H1 (cell line): ENCODE data around the gene WEE2. TPM values are rescaled to one million over a fixed set of nuclear protein-coding genes. Genes with fewer than 3 reads are reported as not detected.

Experiments used
- CTCF ChIA-PET: fragments of 300-600 bp; sonication (Branson Sonifier 250); formaldehyde crosslinking; loops from one replicate; lab custom pipeline; 2021; ENCODE audit not compliant: partially characterized antibody; lab: Charles Lee
- POLR2A ChIA-PET: fragments of 300-600 bp; sonication (Branson Sonifier 250); formaldehyde crosslinking; loops from one replicate; lab custom pipeline; 2021; ENCODE audit warnings: inconsistent platforms; ENCODE audit not compliant: partially characterized antibody; lab: Charles Lee
- DNase-seq, 2 experiments: peaks; one replicate each; pipeline versions ENCODE4 v3.0.0 to v3.0.0-alpha.2; 2010 to 2022; ENCODE audit warnings: low spot score in 2 of 2, low read depth in 1 of 2, mixed read lengths in 1 of 2
- FAIRE-seq: peaks from 2 replicates; lab custom pipeline; 2011; peaks lifted over from hg19 to GRCh38; lab: Jason Lieb, UNC
- H2AFZ ChIP-seq: 2 replicates; pipeline ENCODE4 v1.8.1; 2012; ENCODE audit warnings: low read length, inconsistent platforms
- H2AK5ac ChIP-seq: 2 replicates; pipeline ENCODE4 v1.6.1; 2013; ENCODE audit warnings: low read depth, low read length
- H2BK120ac ChIP-seq: replicated peaks from 2 replicates; pipeline ENCODE3; 2013; ENCODE audit warnings: low read depth, low read length, inconsistent platforms
- H2BK12ac ChIP-seq: 2 replicates; pipeline ENCODE4 v1.6.1; 2013; ENCODE audit warnings: low read depth, low read length
- H2BK15ac ChIP-seq: 2 replicates; pipeline ENCODE4 v1.6.1; 2013; ENCODE audit warnings: low read length
- H2BK20ac ChIP-seq: 2 replicates; pipeline ENCODE4 v1.6.1; 2013; ENCODE audit warnings: low read length
- H2BK5ac ChIP-seq: 2 replicates; pipeline ENCODE4 v1.6.1; 2013; ENCODE audit warnings: low read depth, low read length
- H3K14ac ChIP-seq: 2 replicates; pipeline ENCODE4 v1.6.1; 2013; ENCODE audit warnings: inconsistent platforms; ENCODE audit not compliant: insufficient read length
- H3K18ac ChIP-seq: 2 replicates; pipeline ENCODE4 v1.6.1; 2013; ENCODE audit warnings: low read length; ENCODE audit errors: extremely low read depth
- H3K23ac ChIP-seq: 2 replicates; pipeline ENCODE4 v1.6.1; 2013; ENCODE audit warnings: inconsistent platforms; ENCODE audit not compliant: insufficient read length
- H3K23me2 ChIP-seq: 2 replicates; pipeline ENCODE4 v1.6.1; 2013; ENCODE audit warnings: low read depth, low read length
- H3K27ac ChIP-seq: 2 replicates; pipeline ENCODE4 v1.6.1; 2011; ENCODE audit warnings: low read depth, low read length, inconsistent platforms
- H3K27me3 ChIP-seq, 4 experiments: replicated peaks in 1 of 4; 1 replicate in 1 of 4; 2 replicates in 3 of 4; pipeline versions ENCODE4 v1.6.1 to v1.8.1; 2011 to 2013; ENCODE audit warnings: low read length in 3 of 4, mild to moderate bottlenecking in 3 of 4, inconsistent platforms in 2 of 4, mixed read lengths in 2 of 4, moderate library complexity in 1 of 4; ENCODE audit not compliant: control insufficient read depth in 3 of 4, insufficient read depth in 3 of 4; ENCODE audit errors: extremely low read depth in 1 of 4
- H3K36me3 ChIP-seq, 4 experiments: 2 replicates each; pipeline versions ENCODE4 v1.6.1 to v1.8.1; 2011 to 2013; ENCODE audit warnings: mild to moderate bottlenecking in 4 of 4, low read length in 3 of 4, moderate library complexity in 2 of 4, control low read depth in 1 of 4, inconsistent platforms in 1 of 4; ENCODE audit not compliant: insufficient read depth in 4 of 4, control insufficient read depth in 2 of 4
- H3K4ac ChIP-seq: replicated peaks from 2 replicates; pipeline ENCODE3; 2013; ENCODE audit warnings: low read length, low read depth, mixed read lengths, inconsistent platforms; ENCODE audit not compliant: insufficient read length
- H3K4me1 ChIP-seq, 4 experiments: replicated peaks in 1 of 4; 1 replicate in 1 of 4; 2 replicates in 3 of 4; pipeline versions ENCODE4 v1.6.1 to v1.8.1; 2011 to 2013; ENCODE audit warnings: low read length in 3 of 4, inconsistent platforms in 2 of 4, mixed read lengths in 1 of 4; ENCODE audit not compliant: insufficient read depth in 4 of 4, control insufficient read depth in 3 of 4
- H3K4me2 ChIP-seq, 2 experiments: 2 replicates each; pipeline versions ENCODE4 v1.6.1 to v1.8.1; 2011 to 2013; ENCODE audit warnings: low read depth in 2 of 2, low read length in 2 of 2, control low read depth in 1 of 2, inconsistent platforms in 1 of 2, mild to moderate bottlenecking in 1 of 2; ENCODE audit not compliant: insufficient read depth in 1 of 2
- H3K4me3 ChIP-seq, 4 experiments: fragments of 200-600, 300-600 bp in 1 of 4; sonication (generic), shearing (Covaris generic), sonication (Bioruptor Twin) in 1 of 4; 2 replicates each; pipeline versions ENCODE4 v1.5.1 to v1.8.1; 2011 to 2016; ENCODE audit warnings: low read length in 4 of 4, low read depth in 3 of 4, control low read depth in 2 of 4, inconsistent platforms in 2 of 4, mild to moderate bottlenecking in 2 of 4, mixed read lengths in 1 of 4, moderate library complexity in 1 of 4; ENCODE audit not compliant: insufficient read depth in 2 of 4; ENCODE audit errors: extremely low read depth in 1 of 4
- H3K56ac ChIP-seq: replicated peaks from 2 replicates; pipeline ENCODE3; 2013; ENCODE audit warnings: low read depth, mild to moderate bottlenecking, mixed read lengths, low read length, inconsistent platforms; ENCODE audit not compliant: insufficient read length
- H3K79me1 ChIP-seq: 2 replicates; pipeline ENCODE4 v1.6.1; 2013; ENCODE audit warnings: low read depth, low read length, control low read depth
- H3K79me2 ChIP-seq, 2 experiments: 2 replicates each; pipeline versions ENCODE4 v1.6.1 to v1.8.1; 2012 to 2013; ENCODE audit warnings: low read length in 2 of 2, mild to moderate bottlenecking in 2 of 2, inconsistent platforms in 1 of 2; ENCODE audit not compliant: insufficient read depth in 2 of 2, control insufficient read depth in 1 of 2
- H3K9ac ChIP-seq, 4 experiments: replicated peaks in 1 of 4; 1 replicate in 1 of 4; 2 replicates in 3 of 4; pipeline versions ENCODE4 v1.6.1 to v1.8.1; 2011 to 2013; ENCODE audit warnings: low read depth in 3 of 4, low read length in 3 of 4, control low read depth in 2 of 4, mild to moderate bottlenecking in 2 of 4, moderate library complexity in 2 of 4, inconsistent platforms in 1 of 4; ENCODE audit errors: extremely low read depth in 1 of 4
- H3K9me3 ChIP-seq, 2 experiments: 2 replicates each; pipeline versions ENCODE4 v1.6.1 to v1.8.1; 2012 to 2013; ENCODE audit warnings: mild to moderate bottlenecking in 2 of 2, moderate library complexity in 2 of 2, control low read depth in 1 of 2, inconsistent platforms in 1 of 2, low read depth in 1 of 2, low read length in 1 of 2, mixed read lengths in 1 of 2; ENCODE audit not compliant: insufficient read depth in 2 of 2
- H4K20me1 ChIP-seq, 2 experiments: replicated peaks in 1 of 2; 2 replicates each; pipeline versions ENCODE3 to v1.8.1; 2011 to 2013; ENCODE audit warnings: inconsistent platforms in 2 of 2, low read length in 2 of 2, mild to moderate bottlenecking in 1 of 2; ENCODE audit not compliant: insufficient read depth in 2 of 2, control insufficient read depth in 1 of 2
- H4K5ac ChIP-seq: 2 replicates; pipeline ENCODE4 v1.6.1; 2013; ENCODE audit warnings: low read length, low read depth, mixed read lengths, inconsistent platforms; ENCODE audit not compliant: insufficient read length
- H4K8ac ChIP-seq: 2 replicates; pipeline ENCODE4 v1.8.0; 2013; ENCODE audit warnings: mild to moderate bottlenecking, moderate library complexity, low read length, inconsistent platforms; ENCODE audit not compliant: insufficient read depth; ENCODE audit errors: extremely low read depth
- H4K91ac ChIP-seq: replicated peaks from 2 replicates; pipeline ENCODE3; 2013; ENCODE audit warnings: low read length, mixed read lengths, inconsistent platforms; ENCODE audit not compliant: insufficient read length
- BACH1 ChIP-seq: IDR thresholded peaks from 2 replicates; pipeline ENCODE4 v1.6.1; 2012; ENCODE audit warnings: low read length, improper control_type of control experiment
- CBX8 ChIP-seq: fragments of 300-800, 300-1000 bp; sonication (generic); IDR thresholded peaks from 2 replicates; pipeline ENCODE4 v1.7.1; 2016; ENCODE audit warnings: low read depth, low read length, borderline replicate concordance
- CEBPB ChIP-seq: IDR thresholded peaks from 2 replicates; pipeline ENCODE4 v1.6.1; 2012; ENCODE audit warnings: low read depth, low read length
- CTCF ChIP-seq, 3 experiments: IDR thresholded peaks; 1 replicate in 2 of 3; 2 replicates in 1 of 3; pipeline versions ENCODE4 v1.5.1 to v1.6.1; 2011; ENCODE audit warnings: low read length in 3 of 3, mild to moderate bottlenecking in 3 of 3, inconsistent platforms in 2 of 3, low read depth in 1 of 3, moderate library complexity in 1 of 3; ENCODE audit not compliant: insufficient read depth in 1 of 3; ENCODE audit errors: control extremely low read depth in 1 of 3
- EGR1 ChIP-seq: IDR thresholded peaks from 2 replicates; pipeline ENCODE4 v1.6.1; 2011; ENCODE audit warnings: low read depth, low read length, borderline replicate concordance
- EZH2 ChIP-seq: fragments of 200-600 bp; sonication (generic); IDR thresholded peaks from 2 replicates; pipeline ENCODE4 v1.7.1; 2012; ENCODE audit warnings: low read depth, mild to moderate bottlenecking, moderate library complexity, low read length, inconsistent platforms; ENCODE audit not compliant: severe bottlenecking
- KDM5A ChIP-seq: fragments of 200-600 bp; IDR thresholded peaks from 2 replicates; pipeline ENCODE4 v1.7.1; 2012; ENCODE audit warnings: mild to moderate bottlenecking, low read length, inconsistent platforms, mixed read lengths
- POLR2A ChIP-seq, 2 experiments: IDR thresholded peaks; 1 replicate in 1 of 2; 2 replicates in 1 of 2; pipeline ENCODE4 v1.6.1; 2011; ENCODE audit warnings: low read depth in 2 of 2, low read length in 2 of 2, mild to moderate bottlenecking in 2 of 2; ENCODE audit errors: control extremely low read depth in 1 of 2
- RFX5 ChIP-seq: IDR thresholded peaks from 2 replicates; pipeline ENCODE4 v1.6.1; 2011; ENCODE audit warnings: low read depth, low read length, improper control_type of control experiment, borderline replicate concordance
- RXRA ChIP-seq: IDR thresholded peaks from 2 replicates; pipeline ENCODE4 v1.6.1; 2011; ENCODE audit warnings: low read depth, mild to moderate bottlenecking, low read length, moderate library complexity; ENCODE audit not compliant: insufficient read depth
- SIX5 ChIP-seq: IDR thresholded peaks from 2 replicates; pipeline ENCODE4 v1.6.1; 2011; ENCODE audit warnings: mild to moderate bottlenecking, low read depth, low read length
- SRF ChIP-seq: IDR thresholded peaks from 2 replicates; pipeline ENCODE4 v1.6.1; 2011; ENCODE audit warnings: mild to moderate bottlenecking, low read depth, low read length, moderate library complexity
- SUZ12 ChIP-seq: fragments of 200-600 bp; sonication (generic); IDR thresholded peaks from 2 replicates; pipeline ENCODE4 v1.6.1; 2012; ENCODE audit warnings: mild to moderate bottlenecking, inconsistent platforms, low read length, moderate library complexity, mixed read lengths
- WGBS, 2 experiments: shearing (Covaris generic) in 1 of 2; methylation state at CpG; one replicate each; pipeline versions ENCODE4 v1.1.6 to v1.1.7; 2013 to 2015; ENCODE audit warnings: low lambda C conversion rate in 2 of 2, mixed read lengths in 2 of 2, inconsistent platforms in 1 of 2, low coverage in 1 of 2, missing lambda C conversion rate in 1 of 2; ENCODE audit not compliant: insufficient replicate concordance in 2 of 2, insufficient coverage in 1 of 2, insufficient read length in 1 of 2; ENCODE audit errors: extremely low coverage in 1 of 2, missing lambda C conversion rate in 1 of 2; 5-methylcytosine and 5-hydroxymethylcytosine counted together
- polyA plus RNA-seq, 7 experiments: library from polyadenylated mRNA; depleted of rRNA in 3 of 7; stranded (reverse) in 5 of 7; unstranded in 2 of 7; fragments of >200 nt in 5 of 7; fragments of 200-250 nt in 2 of 7; gene quantifications; 1 replicate in 5 of 7; 2 replicates in 1 of 7; 4 replicates in 1 of 7; pipeline versions ENCODE4 v1.2.1 to v1.2.3, GENCODE V29; 2011 to 2013; ENCODE audit warnings: missing spikeins in 2 of 7, mixed read lengths in 2 of 7
- total RNA-seq: library from RNA; stranded (reverse); fragmentation: NEBNext Ultra II Directional; extraction: Animal tissue kit (Norgen Biotek cat#: 25700); gene quantifications from 2 replicates; pipeline ENCODE4 v1.2.1, GENCODE V29; 2021

WEE2 gene
- total and polyA plus RNA-seq, 2 of the 8 experiments (the other 6 are each of a cell fraction or from before 2014, with no cell fraction given), result 0.02 TPM; not detected in 1

DNA sequence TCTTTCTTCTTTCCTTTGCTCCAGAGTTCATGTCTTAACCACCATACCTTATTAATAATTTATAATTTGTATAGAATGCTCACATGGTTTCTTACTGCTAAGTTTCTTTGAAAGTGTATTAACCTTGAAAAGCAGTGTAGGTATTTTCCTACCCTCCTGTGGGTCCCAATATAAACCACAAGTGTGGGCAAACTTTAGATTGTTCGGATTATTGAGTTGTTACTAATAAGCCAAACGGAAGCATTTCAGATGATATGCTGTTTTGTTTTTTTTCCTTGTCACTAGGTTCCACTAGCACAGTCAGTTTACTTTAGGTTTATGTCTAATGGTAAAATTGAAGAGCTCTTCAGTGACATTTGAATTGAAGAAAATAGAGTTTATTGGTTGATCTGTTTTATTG, 40.2 kb downstream of the WEE2 start:
- no peak overlapping the region for H3K4ac ChIP-seq
- no peak overlapping the region for H3K4me2 ChIP-seq
- no peak overlapping the region for H3K9ac ChIP-seq
- H2BK20ac ChIP-seq, result no peak overlapping the region
- H3K27me3 ChIP-seq, result no peaks in the 10 kb centered on the region
- no peak overlapping the region for H2AK5ac ChIP-seq
- no peak overlapping the region for H2BK15ac ChIP-seq
- no peak overlapping the region for H4K91ac ChIP-seq
- peaks cover 23 to 26% of the 10 kb centered on the region in 2 experiments for H3K9me3 ChIP-seq
- POLR2A ChIA-PET, result interaction anchor here (1.7 to 3.2 kb wide), 4 partner anchors 8 to 14 kb away, joined by 5 to 15 read pairs (median 11); partner anchors contain the start of gene SSBP1
- H3K14ac ChIP-seq, result no peak overlapping the region
- no peak overlapping the region for H2AFZ ChIP-seq
- TF ChIP-seq EZH2 (no peak), RFX5 (no peak), SRF (no peak), KDM5A (no peak), EGR1 (no peak), SIX5 (no peak), CEBPB (no peak), CTCF (IDR thresholded peaks at IDR 0.05; ENCODE audit: control extremely low read depth in 1 of 3, insufficient read depth in 1 of 3, low read depth in 1 of 3, low read length in 3 of 3) (no peak), RXRA (no peak), BACH1 (no peak), CBX8 (no peak), POLR2A (IDR thresholded peaks at IDR 0.05; ENCODE audit: control extremely low read depth in 1 of 2, low read depth in 2 of 2, low read length in 2 of 2) (no peak), SUZ12 (no peak)
- no peak overlapping the region for H2BK12ac ChIP-seq
- no peaks in the 10 kb centered on the region for H3K23me2 ChIP-seq
- H4K20me1 ChIP-seq, result no peaks in the 10 kb centered on the region
- H3K56ac ChIP-seq, result no peak overlapping the region
- no peak overlapping the region for H3K27ac ChIP-seq
- H3K4me3 ChIP-seq, result no peak overlapping the region
- DNase-seq, result no peak
- H3K79me2 ChIP-seq, result no peaks in the 10 kb centered on the region
- H3K79me1 ChIP-seq, result no peaks in the 10 kb centered on the region
- CTCF ChIA-PET, result interaction anchor here (0.6 to 1.0 kb wide), 3 partner anchors 9 to 218 kb away, joined by 3 read pairs; partner anchors contain the start of gene SSBP1
- H4K8ac ChIP-seq, result no peak overlapping the region
- no peaks in the 10 kb centered on the region for H3K4me1 ChIP-seq
- H3K23ac ChIP-seq, result no peak overlapping the region
- no peak for FAIRE-seq
- H4K5ac ChIP-seq, result no peak overlapping the region
- no peak overlapping the region for H3K18ac ChIP-seq
- WGBS, 2 experiments, result 89% methylated on average over 2 of the region's 2 CpGs; no CpG with 5 or more reads in 1 of the 2 experiments
- peaks cover 37 to 97% (median 72%) of the 10 kb centered on the region in 4 experiments for H3K36me3 ChIP-seq
- no peak overlapping the region for H2BK120ac ChIP-seq
- H2BK5ac ChIP-seq, result no peak overlapping the region
